T47D (cell line): ENCODE measurements around the gene PPME1.

Source experiments
- DNase-seq, 2 experiments: peaks; one replicate each; pipeline versions ENCODE4 v3.0.0 to v3.0.0-alpha.2; 2011 to 2012; ENCODE audit warnings: low read depth in 1 of 2, low spot score in 1 of 2
- JUND ChIP-seq: IDR thresholded peaks from 2 replicates; pipeline ENCODE4 v1.6.1; 2012; ENCODE audit warnings: low read depth
- in situ Hi-C: cut with HindIII; loops from 2 replicates; pipeline ENCODE4 v1.10.0; 2016; ENCODE audit warnings: low sequenced_read_pairs, low pct_unique_long_range_greater_than_20kb

PPME1 gene

DNA sequence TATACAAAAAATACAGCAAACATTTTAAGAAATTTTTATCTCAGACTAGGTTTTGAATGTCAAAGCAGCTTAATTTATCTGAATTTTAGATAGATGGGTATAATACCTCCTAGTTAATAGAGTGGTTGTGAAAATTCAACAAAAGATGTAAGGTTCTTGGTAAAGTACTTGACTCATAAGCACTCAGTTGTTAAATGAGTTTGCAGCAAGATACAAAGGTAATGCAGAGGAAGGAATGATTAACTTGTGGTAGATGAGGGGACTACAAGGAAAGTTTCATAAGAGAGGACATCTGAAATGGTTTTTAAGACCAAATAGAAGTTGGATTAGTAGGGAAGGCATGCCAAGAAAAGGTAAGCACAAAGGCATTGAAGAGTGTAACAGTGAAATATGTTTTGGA, 37.4 kb downstream of the PPME1 start:
- in situ Hi-C loops, result no loop called here
- no peak for TF ChIP-seq JUND
- DNase-seq, result no peak

DNA sequence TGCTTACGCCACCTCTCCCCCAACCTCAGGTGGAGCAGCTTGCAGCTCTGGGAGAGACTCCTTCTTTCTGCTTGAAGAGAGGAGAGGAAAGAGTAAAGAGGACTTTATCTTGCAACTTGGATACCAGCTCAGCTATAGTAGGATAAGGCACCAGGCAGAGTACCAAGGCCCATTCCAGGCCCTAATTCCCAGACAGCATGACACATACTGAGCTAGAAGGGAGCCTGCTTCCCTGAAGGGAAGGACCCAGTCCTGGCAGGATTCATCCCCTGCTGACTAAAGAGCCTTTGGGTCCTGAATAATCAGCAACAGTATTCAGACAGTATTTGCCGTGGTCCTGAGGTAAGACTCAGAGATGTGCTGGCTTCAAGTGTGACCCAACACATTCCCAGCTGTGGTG, 41.4 kb downstream of the PPME1 start:
- in situ Hi-C loops, result no loop called here
- no peak for DNase-seq
- TF ChIP-seq JUND, result no peak

DNA sequence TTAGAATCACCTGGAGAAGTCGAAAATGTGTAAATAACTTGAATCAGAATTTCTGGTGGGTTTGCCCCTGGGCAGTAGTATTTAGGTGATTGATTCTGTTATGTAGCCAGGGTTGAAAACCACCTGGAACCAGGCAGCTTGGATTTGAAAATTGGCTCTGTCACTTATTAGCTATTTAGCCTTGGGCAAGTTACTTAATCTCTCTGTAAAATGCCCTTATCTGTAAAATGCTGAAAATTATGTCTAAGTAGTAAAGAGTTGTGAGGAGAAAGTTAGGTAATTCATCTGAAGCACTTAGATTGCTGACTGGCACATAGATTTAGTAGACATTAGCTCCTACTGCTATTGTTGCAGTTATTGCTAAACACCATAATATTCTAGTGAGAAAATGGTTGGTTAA, 49.3 kb downstream of the PPME1 start:
- no peak for TF ChIP-seq JUND
- no peak for DNase-seq
- in situ Hi-C loops, result no loop called here

DNA sequence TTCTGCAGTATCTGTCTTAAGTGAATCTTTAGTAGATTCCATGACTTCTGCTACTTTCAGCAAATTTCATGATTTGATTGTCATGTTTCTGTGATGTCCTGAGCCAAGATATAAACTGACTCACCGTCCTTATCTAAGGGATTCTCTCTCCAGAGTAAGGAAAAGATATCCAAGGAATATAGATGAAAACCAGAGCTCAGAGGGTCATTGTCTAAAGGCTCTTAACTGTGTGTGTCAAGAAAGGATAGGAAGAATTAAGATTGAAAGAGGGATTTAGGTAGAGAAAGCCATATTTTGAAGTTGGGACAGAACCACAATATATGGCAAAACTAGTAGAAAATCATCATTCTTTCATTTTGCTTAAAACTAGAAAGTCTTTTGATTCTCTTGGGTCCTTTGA, 50.7 kb downstream of the PPME1 start:
- TF ChIP-seq JUND, result no peak
- in situ Hi-C loops, result no loop called here
- DNase-seq, result no peak

DNA sequence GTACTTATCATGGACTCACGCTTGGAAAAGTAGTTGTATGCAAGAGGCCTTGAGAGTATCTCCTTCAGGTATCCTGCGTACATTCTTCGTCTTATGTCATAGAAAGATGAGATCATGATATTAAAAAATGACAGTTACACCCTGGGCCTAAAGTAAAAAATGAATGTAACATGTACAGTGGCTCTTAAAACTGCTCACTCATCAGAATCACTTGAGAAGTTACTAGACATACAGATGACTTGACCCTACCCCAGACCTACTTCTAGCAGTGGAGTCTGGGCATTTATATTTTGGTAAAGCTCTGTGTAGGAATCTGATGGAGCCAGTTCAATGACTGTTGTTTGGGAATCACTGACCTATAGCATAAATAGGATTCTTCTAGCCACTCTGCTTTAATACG, 54.5 kb downstream of the PPME1 start:
- no peak for TF ChIP-seq JUND
- in situ Hi-C loops, result no loop called here
- no peak for DNase-seq

DNA sequence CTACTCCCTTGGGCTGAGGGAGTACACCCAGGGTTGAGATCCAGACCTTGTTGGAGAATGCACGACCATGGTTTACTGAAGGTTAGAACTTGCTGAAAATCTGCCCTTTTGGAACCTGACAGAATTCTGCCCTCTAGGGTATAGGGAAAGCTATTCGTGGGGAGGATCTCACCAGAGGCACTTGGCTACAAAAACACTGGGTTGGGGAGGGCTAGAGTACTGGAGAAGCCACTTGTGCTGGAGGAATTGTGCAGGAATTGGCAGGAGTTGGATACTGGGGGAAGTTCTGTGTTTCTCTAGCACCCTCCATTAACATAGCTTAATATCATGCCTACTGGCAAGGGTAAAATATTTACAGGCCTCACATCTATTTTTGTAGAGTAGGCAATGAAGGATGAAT, 55.8 kb downstream of the PPME1 start:
- DNase-seq, result peak in 1 of 2 experiments; percentile 38
- no peak for TF ChIP-seq JUND

DNA sequence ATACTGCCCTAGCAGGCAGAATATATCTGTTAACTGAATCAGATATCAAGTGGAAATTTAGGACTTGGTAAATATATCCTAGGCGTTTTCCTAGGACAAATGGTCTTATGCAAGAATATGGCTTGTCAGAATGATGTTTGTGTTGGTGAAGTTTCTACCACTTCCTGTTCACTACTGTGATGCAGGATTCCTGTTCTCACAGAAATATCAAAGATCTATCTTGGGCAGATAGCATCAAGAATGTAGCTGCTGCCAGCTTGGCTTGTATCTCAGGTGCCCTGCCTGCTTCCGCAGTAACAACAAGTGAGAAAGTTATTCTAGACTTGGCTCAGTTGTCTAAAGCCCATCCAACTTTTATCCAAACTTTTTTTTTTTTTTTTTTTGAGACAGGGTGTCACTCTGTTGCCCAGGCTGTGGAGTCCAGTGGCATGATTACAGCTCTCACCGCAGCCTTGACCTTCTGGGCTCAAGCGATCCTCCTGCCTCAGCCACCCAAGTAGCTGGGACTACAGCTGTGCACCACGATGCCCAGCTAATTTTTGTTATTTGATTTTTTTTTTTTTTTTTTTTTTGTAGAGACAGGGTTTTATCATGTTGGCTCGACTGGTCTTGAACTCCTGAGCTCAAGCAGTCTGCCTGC, 61.3 kb downstream of the PPME1 start:
- no peak for DNase-seq
- in situ Hi-C loops, result no loop called here
- no peak for TF ChIP-seq JUND

More for the DNA sequence above, 55.8 kb downstream of the PPME1 start:
- in situ Hi-C loops, result no loop called here

DNA sequence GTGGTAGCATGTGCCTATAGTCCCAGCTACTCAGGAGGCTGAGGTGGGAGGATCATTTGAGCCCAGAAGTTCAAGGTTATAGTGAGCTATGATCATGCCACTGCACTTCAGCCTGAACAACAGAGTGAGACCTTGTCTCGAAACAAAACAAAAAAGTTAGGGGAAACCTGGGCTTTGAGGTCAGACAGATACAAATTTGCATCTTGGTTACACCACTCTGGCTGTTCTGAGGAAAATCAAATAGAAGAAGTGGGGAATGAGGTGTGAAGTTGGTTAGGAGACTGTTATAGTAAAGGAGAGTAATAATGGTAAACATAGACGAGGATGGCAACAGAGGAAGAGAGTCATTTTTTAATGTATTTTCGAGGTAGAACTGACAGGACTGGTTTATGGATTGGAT, 62.6 kb downstream of the PPME1 start:
- in situ Hi-C loops, result no loop called here
- no peak for TF ChIP-seq JUND
- DNase-seq, result no peak

DNA sequence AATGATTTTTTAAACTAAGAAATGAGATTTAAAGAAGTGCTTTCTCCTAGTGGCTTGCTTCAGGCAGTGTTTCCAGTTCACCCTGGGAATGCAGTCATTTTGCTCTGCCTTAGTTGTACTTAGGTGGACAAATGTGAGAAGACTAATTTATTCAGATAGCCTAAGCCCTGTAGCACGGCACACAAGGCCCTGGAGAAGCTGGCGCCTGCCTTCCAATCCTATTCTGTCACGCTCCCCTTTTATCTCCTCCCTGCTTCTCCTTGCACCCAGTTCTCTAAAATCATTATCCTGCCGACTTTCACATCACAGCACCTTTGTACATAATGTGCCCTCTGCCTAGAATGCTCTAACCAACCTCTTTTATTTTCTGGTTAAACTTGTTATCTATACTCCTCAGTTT, 64.0 kb downstream of the PPME1 start:
- TF ChIP-seq JUND, result no peak
- no peak for DNase-seq
- in situ Hi-C loops, result no loop called here

DNA sequence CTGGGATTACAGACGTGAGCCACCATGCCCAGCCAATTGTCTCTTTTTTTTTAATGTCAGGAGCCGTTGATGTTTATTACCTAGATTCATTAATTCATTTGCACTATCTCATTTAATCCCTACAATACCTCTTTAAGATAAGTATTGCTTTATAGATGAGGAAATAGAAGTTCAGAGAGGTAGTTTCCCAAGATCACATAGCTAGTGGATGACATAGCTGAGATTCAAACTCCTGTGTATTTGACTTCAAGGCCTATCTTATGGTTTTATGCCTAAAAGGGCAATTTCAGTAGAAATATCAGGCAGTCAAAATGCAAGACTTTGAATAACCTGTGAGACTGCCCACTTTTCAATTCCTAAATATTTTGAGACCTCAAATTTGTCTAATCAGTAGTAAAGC, 66.5 kb downstream of the PPME1 start:
- TF ChIP-seq JUND, result no peak
- in situ Hi-C loops, result no loop called here
- DNase-seq, result no peak

DNA sequence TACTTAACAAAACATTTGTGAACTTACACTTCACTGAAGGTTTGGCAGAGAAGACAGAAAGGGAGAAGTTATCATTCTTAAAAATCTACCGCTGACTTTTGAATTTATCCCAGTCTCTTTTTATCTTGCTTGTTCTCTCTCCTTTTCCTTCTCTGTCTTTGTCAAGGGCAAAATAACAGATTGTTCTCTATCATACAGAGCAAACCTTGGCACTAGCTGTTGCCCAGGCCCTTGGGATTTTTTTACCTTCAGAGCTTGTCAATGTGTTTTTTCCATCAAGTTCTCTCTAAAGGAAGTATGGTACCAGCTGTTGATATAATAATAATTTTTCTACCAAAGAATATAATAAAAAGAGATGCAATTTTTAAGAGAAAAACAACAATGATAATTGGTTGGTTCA, 67.2 kb downstream of the PPME1 start:
- in situ Hi-C loops, result no loop called here
- no peak for TF ChIP-seq JUND
- DNase-seq, result no peak

DNA sequence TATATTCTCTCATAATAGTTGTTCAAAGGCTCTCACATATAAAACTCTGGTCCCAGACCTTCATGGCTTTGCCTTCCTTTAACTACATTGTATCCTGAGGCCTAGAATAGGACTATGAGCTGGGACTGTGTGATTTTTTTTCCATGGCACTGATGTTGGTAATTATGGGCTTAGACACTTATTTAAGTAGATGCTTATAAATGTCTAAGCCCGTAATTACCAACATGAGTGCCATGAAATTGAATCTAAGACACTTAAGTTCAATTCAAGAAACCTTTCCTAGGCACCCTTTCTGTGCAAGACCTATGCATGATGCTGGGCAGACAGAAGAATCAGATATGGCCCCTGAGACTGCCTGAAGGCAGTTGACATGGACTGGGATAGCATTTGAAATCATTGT, 77.4 kb downstream of the PPME1 start:
- DNase-seq, result no peak
- TF ChIP-seq JUND, result no peak
- in situ Hi-C loops, result no loop called here

DNA sequence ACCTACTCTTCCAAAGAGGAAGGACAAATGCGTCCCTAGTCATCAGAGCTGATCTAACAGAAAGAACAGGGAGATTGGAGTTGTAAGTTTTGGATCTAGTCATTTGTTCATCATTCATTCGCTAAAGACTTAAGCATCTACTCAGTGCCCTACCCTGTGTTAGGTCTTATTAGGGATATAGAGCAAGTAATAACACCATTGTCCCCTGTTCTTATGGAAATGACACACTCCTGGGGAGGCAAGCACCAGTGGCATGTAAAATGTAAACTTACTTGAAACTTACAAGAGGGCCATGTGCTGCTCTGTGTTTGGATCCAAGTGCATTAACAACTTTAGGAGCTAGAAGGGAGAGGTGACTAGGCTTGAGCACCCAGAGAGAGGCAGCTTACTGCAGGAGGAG, 78.4 kb downstream of the PPME1 start:
- in situ Hi-C loops, result no loop called here
- no peak for TF ChIP-seq JUND

DNA sequence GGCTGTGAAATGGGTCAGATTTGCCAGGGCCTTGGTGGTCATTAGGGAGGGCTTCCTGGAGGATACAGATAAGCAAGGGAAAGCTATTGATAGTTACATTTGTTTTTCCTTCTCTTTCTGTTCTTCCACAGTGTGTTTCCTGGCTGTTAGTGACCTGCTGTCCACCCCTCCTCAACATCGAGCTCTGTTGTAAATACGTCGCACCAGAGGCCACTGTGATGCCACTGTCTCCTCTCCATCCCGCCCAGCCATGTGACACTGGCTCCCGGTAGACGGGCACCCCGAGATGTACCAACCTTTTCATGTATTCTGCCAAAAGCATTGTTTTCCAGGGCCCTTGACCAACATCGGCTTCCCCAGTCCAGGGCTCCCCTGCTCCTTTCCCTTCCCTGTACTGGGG, 82.3 kb downstream of the PPME1 start:
- no peak for DNase-seq
- in situ Hi-C loops, result no loop called here
- TF ChIP-seq JUND, result no peak

More for the DNA sequence above, 78.4 kb downstream of the PPME1 start:
- DNase-seq, result no peak
